Measurements from ENCODE around the gene PPARA. TPM values are rescaled to one million over a fixed set of nuclear protein-coding genes. Genes with fewer than 3 reads are reported as not detected.

Gene PPARA
- total and polyA plus RNA-seq, 2 donors (not counting 3 experiments of a cell fraction or from before 2014, with no cell fraction given): 3.1 to 10.7 TPM

- Histone ChIP-seq H3K79me2 (ENCODE audit: control insufficient read depth, insufficient read depth, low read length) (no peaks in the 10 kb centered on the region), H2AFZ (ENCODE audit: low read depth, low read length) (no peak overlapping the region), H3K4me3 (replicated peaks in 1 of 3; ENCODE audit: insufficient read depth in 1 of 3, low read depth in 1 of 3, low read length in 3 of 3) (no peak overlapping the region), H3K9me1 (replicated peaks; ENCODE audit: control insufficient read depth, extremely low read depth, insufficient read depth, low read length) (no peaks in the 10 kb centered on the region), H3K9me3 (replicated peaks; ENCODE audit: control insufficient read depth, insufficient read depth, low read length) (no peaks in the 10 kb centered on the region), H3K9ac (replicated peaks; ENCODE audit: extremely low read depth, insufficient read depth, low read length) (no peak overlapping the region), H4K20me1 (replicated peaks; ENCODE audit: control insufficient read depth, extremely low read depth, insufficient read depth, low read length) (no peaks in the 10 kb centered on the region), H3K27ac (ENCODE audit: insufficient read depth, low read depth, low read length) (no peak overlapping the region), H3K36me3 (ENCODE audit: control insufficient read depth in 2 of 2, extremely low read depth in 1 of 2, insufficient read depth in 2 of 2, low read length in 2 of 2) (no peaks in the 10 kb centered on the region), H3K4me1 (ENCODE audit: control insufficient read depth, extremely low read depth, insufficient read depth, low read length) (no peaks in the 10 kb centered on the region), H3K27me3 (ENCODE audit: control insufficient read depth in 2 of 2, insufficient read depth in 2 of 2, low read length in 2 of 2) (no peaks in the 10 kb centered on the region), H3K4me2 (ENCODE audit: insufficient read depth, low read length) (no peak overlapping the region)
- no peak for TF ChIP-seq JUN (IDR thresholded peaks at IDR 0.05; ENCODE audit: borderline replicate concordance, insufficient read depth, insufficient read length, low read depth)
- TF ChIP-seq EZH2 (IDR thresholded peaks at IDR 0.05; ENCODE audit: borderline replicate concordance, low read depth, low read length, severe bottlenecking): no peak
- TF ChIP-seq GATA2 (IDR thresholded peaks at IDR 0.05; ENCODE audit: insufficient read depth, insufficient read length, low read depth, low read length): no peak
- TF ChIP-seq POLR2AphosphoS5 (IDR thresholded peaks at IDR 0.05; ENCODE audit: insufficient read depth, low read depth, low read length): no peak
- no peak for TF ChIP-seq MAX (IDR thresholded peaks at IDR 0.05; ENCODE audit: insufficient read depth, insufficient read length)
- no peak for TF ChIP-seq POLR2A (IDR thresholded peaks at IDR 0.05; ENCODE audit: low read depth, low read length)
- TF ChIP-seq MYC (IDR thresholded peaks at IDR 0.05; ENCODE audit: low read depth, low read length): no peak
- TF ChIP-seq CTCF (IDR thresholded peaks at IDR 0.05; ENCODE audit: extremely low read depth in 1 of 2, insufficient read depth in 1 of 2, low read depth in 1 of 2, low read length in 2 of 2): no peak
- no peak for TF ChIP-seq FOS (IDR thresholded peaks at IDR 0.05; ENCODE audit: borderline replicate concordance, insufficient read depth, low read length)
- BruUV-seq (replicated peaks): no TSS peak
- ChIA-PET POLR2A (no interaction called here), CTCF (interaction anchor here (0.6 to 4.3 kb wide), 23 partner anchors 10 to 467 kb away, joined by 3 to 111 read pairs (median 5); partner anchors contain the start of genes GTSE1 and TRMU)
- dilution Hi-C loops (cut with MboI; ENCODE audit: extremely low pct_ligation_motif_present, low sequenced_read_pairs): no loop called here
- DNase-seq (ENCODE audit: low read depth, low spot score): no peak
- intact Hi-C loops (cut with micrococcal nuclease): loop anchor here (1.0 kb wide), 2 partner anchors 175 to 193 kb away; partner anchors contain the start of gene GTSE1
- FAIRE-seq: no peak
These were observed 28.6 kb upstream of the PPARA start for GRCh38 chr22:46121523-46122287.
